Uterus (tissue), 2 donors: ENCODE results near the gene FANCC.

Experiments
- POLR2A ChIP-seq, 2 donors: fragments of 450-650 bp; IDR thresholded peaks; one replicate each; pipeline ENCODE4 v1.6.1; 2016; ENCODE audit warnings: antibody characterized with exemption in 2 of 2, mild to moderate bottlenecking in 1 of 2, moderate library complexity in 1 of 2
- TF ChIP-seq, protein P1 (sequence below), 4 experiments: fragments of 200-600 bp in 2 of 4; fragments of 450-650 bp in 2 of 4; sonication (generic) in 2 of 4; IDR thresholded peaks; one replicate each; pipeline ENCODE4 v1.5.1; 2016 to 2019; ENCODE audit warnings: antibody characterized with exemption in 4 of 4, mild to moderate bottlenecking in 2 of 4, moderate library complexity in 1 of 4

DNA sequence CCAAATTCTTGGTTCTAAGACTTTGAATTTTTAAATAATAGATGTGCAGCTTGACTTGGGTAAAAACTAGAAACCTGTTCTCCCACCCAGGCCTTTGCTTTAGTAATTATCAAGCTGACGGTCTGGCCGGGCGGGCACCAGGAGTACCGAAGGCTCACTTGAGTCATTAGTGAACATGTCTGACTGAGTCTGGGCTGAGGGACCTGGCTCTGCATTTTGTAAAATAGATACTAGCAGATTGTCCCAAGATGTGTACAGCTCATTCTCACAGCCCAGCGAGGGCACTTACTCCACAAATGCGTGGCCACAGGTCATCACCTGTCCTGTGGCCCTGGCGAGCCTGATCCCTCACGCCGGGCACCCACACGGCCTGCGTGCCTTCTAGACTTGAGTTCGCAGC lies 216.2 kb downstream of the FANCC start:
- TF ChIP-seq, protein P1, sequence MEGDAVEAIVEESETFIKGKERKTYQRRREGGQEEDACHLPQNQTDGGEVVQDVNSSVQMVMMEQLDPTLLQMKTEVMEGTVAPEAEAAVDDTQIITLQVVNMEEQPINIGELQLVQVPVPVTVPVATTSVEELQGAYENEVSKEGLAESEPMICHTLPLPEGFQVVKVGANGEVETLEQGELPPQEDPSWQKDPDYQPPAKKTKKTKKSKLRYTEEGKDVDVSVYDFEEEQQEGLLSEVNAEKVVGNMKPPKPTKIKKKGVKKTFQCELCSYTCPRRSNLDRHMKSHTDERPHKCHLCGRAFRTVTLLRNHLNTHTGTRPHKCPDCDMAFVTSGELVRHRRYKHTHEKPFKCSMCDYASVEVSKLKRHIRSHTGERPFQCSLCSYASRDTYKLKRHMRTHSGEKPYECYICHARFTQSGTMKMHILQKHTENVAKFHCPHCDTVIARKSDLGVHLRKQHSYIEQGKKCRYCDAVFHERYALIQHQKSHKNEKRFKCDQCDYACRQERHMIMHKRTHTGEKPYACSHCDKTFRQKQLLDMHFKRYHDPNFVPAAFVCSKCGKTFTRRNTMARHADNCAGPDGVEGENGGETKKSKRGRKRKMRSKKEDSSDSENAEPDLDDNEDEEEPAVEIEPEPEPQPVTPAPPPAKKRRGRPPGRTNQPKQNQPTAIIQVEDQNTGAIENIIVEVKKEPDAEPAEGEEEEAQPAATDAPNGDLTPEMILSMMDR (IDR thresholded peaks at IDR 0.05), result no peak
- TF ChIP-seq POLR2A (IDR thresholded peaks at IDR 0.05), result no peak
